C1 segment of cervical spinal cord (tissue), 14 donors: ENCODE results near the gene FN3KRP.

Experiments used
- DNase-seq, 14 donors: peaks; one replicate each; lab custom pipeline; 2025; lab: John Stamatoyannopoulos, UW

Gene FN3KRP

DNA sequence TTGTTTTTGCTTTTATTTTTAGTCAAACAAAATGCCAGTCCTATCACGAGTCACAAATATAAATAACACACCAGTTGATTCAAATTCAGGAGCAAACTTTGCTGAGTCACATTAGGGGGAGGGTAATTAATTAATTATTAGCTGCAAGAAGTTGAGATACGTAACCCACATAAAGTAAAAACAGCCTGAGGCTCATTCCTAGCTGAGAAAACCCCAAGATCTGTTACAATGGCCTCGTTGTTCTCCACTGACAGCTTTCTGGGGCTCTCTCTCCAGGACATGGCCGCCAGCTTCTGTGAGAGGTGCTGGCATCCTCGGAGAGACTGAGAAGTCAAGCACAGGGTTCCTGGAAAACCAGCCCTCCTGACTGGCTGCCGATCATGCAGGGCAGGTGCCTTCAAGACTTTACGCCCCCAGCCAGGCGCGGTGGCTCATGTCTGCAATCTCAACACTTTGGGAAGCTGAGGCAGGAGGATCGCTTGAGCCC lies 29.1 kb upstream of the FN3KRP start:
- peak in 7 of 14 donors; percentile 17 to 71 (median 36) for DNase-seq

- DNase-seq = no peak
Observed at GRCh38 chr17:82687871-82688270, 28.6 kb upstream of the FN3KRP start.

- no peak for DNase-seq
Observed at GRCh38 chr17:82689077-82689476, 27.4 kb upstream of the FN3KRP start.

GRCh38 chr17:82690786-82691489 lies 25.6 kb upstream of the FN3KRP start:
- DNase-seq = peak in 6 of 14 donors; percentile 26 to 60 (median 42)

- DNase-seq = no peak
Observed at GRCh38 chr17:82691714-82692113, 24.8 kb upstream of the FN3KRP start.

- no peak for DNase-seq
Observed at GRCh38 chr17:82692268-82692667, 24.2 kb upstream of the FN3KRP start.

- no peak for DNase-seq
Observed at GRCh38 chr17:82693168-82693867, 23.2 kb upstream of the FN3KRP start.

DNA sequence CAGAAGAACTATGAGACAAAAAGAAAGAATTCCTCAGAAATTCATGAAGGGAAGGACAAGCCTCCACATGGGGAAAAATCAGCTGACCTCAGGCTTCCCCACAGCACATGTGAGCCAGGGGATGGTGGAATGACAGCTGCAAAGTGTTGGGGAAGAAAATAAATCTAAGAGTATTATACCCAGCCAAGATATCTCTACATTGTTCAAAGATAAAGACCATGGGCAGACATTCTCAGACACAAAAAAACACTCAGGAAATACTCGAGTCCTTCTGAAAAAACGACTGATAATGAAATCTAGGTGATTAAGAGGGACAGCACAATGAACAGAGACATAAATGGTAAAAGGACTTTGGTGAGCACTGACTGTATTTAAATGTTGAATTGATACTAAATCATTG lies 21.9 kb upstream of the FN3KRP start:
- DNase-seq = no peak

DNA sequence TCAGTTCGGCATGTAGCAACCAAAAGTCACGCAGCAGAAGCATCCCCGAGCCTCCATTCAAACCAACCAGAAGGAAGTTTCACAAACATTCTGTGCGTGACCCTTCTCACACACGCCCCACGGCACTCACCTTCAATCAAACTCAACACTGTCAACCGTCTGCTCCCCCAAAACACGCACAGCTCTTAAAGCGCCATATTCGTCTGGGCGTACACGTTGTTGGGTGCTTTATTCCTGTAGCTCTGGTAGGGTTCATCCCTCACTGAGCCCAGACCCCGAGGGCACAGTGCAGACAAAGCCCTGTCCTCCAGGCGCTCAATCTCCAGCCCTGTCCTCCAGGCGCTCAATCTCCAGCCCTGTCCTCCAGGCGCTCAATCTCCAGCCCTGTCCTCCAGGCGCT lies 20.2 kb upstream of the FN3KRP start:
- DNase-seq = no peak

DNA sequence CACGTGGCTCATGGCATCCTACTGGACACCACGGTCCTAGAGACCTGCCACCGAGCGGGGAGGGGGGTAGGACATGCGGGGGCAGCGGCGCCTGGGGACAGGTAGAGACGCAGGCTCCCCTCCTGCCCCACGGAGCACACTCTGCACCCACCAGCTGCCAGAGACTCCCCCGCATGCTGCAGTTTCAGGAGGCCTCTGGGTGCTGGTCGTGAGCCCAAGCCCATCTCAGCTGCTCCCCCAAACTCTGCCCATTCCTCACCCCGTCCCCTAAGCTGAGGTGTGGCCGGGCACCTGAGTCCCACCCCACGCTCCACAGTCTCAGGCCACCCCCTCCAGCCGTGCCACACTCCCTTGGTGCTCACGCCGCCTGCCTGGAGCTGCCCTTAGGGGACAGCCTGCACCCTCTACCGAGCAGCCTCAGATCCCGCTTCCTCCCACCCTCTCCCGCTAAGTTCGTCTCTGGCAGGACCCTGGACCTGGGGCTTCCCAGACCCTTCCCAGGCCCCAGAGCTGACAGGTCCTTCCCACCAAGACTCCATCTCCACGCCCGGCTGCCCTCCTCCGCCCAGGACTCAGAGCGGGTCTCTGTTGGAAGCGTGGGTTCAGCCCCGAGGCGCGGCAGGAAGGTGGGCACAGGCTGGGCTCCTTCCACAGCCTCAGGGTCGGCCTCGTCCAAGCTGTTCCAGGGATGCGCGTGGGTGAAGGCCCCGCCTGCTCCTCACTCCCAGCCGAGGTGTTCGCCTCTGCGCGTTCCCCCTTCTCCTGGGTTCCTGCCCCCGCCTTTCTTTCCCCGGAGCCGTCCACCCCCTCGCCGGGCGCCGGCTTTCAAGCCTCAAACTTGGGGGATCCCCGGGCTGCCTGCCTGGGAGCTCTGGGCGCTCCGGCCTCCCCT lies 19.3 kb upstream of the FN3KRP start:
- DNase-seq = peak in 3 of 14 donors; percentile 13 to 47 (median 28)

- no peak for DNase-seq
Observed at GRCh38 chr17:82697808-82698064, 18.8 kb upstream of the FN3KRP start.

GRCh38 chr17:82698065-82698973 lies 18.2 kb upstream of the FN3KRP start, which contains the start of gene RAB40B:
Gene RAB40B (minus strand): TSS chr17:82698698. CDS start chr17:82698596, 102 bp downstream.
- peak; percentile 61 to 99 (median 98) for DNase-seq

- DNase-seq = no peak
Observed at GRCh38 chr17:82698974-82699442, 17.5 kb upstream of the FN3KRP start.

GRCh38 chr17:82699551-82699950 lies 17.0 kb upstream of the FN3KRP start:
- DNase-seq = no peak

DNA sequence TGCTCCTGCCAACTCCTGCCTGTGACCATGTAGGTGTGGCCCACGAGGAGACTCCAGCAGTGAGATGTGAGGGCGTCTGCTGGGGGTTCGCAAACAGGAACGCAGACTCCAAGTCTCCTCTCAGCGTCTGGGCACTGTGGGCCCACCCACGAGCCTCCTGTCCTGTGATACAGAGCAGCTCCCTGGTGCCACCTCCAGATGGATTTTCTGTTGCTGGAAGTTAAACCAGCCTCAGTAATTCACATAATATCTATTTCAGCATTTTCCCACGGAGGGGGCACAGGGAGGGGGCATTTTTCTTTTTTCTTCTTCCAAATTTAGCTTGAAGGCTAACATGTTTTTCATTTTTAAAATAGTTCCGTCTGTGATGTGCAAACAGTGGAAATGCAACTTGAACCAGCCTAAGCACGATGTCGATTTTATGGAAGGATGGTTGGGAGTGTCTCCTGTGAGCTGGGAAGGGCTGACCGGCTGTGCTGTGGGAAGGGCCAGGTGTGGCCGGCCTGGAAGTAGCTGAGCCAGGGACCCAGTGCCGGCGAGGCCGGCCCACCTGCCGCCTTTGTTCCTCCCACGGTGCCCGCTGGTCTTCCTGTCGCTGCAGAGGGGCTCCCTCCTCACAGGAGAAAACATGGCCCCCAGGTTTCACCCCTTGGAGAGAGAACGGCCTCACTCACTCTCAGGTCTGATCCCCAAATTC lies 14.1 kb upstream of the FN3KRP start:
- no peak for DNase-seq

DNA sequence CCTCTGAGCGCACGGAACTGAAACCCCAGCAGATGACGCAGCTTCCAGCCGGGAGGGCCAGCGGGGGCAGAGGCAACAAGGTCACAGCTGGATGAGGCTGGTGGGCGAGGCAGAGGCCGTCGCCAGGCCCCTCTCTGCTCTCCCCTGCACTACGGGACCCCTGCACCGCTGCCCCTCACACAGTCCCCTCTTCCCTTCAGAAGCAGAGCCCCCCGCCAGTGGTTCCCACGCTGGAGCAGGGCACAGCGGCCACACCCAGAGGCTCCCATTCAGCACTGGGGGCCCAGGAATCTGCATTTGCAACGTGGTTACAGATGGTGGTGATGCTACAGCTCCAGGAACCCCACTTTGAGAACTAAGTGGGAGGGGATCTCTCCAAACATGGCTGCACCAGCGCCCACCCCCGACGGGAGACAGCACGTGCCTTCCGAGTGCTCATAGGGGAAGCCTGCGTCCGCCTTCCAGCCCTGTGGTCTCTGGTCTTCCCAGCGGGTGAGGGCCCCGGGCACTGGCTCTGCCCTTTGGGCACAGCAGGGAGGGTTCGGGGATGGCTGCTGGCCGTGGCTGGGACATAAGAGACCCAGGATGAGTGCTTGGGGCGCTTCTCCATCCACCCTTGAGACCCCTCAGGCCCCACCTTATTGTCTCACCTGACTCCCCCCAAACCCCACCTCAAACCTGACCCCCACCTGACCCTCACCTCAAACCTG lies 13.3 kb upstream of the FN3KRP start:
- no peak for DNase-seq

- no peak for DNase-seq
Observed at GRCh38 chr17:82703935-82704865, 12.3 kb upstream of the FN3KRP start.

GRCh38 chr17:82704886-82705285 lies 11.6 kb upstream of the FN3KRP start:
- no peak for DNase-seq

DNA sequence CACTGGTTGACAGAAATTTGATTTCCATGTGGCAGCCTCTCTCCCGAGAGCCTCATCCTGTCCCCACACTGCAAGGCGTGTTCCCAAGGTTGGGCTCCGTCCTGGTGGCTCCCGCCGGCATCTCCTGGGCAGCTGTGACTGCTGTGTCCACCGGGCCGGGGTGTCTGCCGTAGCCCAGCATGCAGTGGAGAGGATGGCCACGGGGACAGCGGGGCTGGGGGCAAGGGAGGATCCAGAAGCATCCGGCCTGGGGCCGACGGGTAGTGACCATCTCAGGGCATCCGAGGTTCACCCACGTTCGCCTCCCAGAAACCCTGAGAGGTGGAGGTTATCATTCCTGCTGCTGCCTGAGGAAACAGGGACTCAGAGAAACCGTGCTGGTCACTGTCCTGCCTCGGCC lies 10.8 kb upstream of the FN3KRP start:
- no peak for DNase-seq
